ENCODE measurements around the gene YRDC. TPM values are rescaled to one million over a fixed set of nuclear protein-coding genes. Genes with fewer than 3 reads are reported as not detected.

The YRDC gene, protein sequence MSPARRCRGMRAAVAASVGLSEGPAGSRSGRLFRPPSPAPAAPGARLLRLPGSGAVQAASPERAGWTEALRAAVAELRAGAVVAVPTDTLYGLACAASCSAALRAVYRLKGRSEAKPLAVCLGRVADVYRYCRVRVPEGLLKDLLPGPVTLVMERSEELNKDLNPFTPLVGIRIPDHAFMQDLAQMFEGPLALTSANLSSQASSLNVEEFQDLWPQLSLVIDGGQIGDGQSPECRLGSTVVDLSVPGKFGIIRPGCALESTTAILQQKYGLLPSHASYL
- total RNA-seq: 100 to 1,000 TPM; 178 to 187 (median 178) TPM

DNA sequence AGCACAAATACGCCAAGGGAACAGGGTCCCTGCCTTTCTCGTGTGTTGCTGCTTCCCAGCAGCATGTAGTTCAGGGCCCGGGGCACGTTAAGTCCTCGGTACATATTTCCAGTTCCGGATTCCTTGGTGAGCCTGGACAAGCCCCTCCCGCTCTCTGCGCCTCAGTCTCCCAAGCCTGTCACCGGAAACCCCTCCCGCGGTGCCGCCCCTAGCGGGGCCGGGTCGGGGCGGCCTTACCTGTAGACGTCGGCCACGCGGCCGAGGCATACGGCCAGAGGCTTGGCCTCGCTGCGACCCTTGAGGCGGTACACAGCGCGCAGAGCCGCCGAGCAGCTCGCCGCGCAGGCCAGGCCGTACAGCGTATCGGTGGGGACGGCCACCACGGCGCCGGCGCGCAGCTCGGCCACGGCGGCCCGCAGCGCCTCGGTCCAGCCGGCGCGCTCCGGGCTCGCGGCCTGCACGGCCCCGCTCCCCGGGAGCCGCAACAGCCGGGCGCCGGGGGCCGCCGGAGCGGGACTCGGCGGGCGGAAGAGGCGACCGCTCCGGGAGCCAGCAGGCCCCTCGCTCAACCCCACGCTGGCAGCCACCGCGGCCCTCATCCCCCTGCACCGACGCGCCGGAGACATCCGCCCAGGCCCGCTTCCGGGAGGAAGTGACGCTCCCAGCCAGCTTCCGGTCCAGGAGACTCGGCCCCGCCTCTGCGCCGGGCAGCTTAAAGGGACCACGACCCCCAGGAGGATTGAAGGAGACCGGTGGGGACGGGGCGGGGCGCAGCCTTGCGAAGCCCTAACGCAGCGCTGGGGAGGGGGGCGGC, at the start of gene YRDC, which contains the start of gene C1orf122:
YRDC (minus strand) TSS at position 654 of the 814 bp plus-strand sequence; CDS start at position 626, 28 bp downstream.
C1orf122 (plus strand) TSS at position 236 of the 814 bp plus-strand sequence. CDS start 615 bp downstream, outside the sequence.
- Mint-ChIP-seq H3K4me1 (ENCODE audit: low read depth) (peaks cover 31% of the 10 kb centered on the region), H3K9me3 (no peaks in the 10 kb centered on the region), H3K4me3 (peak within 1 kb of the TSS; percentile 95), H3K36me3 (ENCODE audit: insufficient read depth) (peaks cover 24% of the 10 kb centered on the region), H3K27me3 (ENCODE audit: low read depth) (no peaks in the 10 kb centered on the region)
- ATAC-seq: peak; percentile 95 to 96
- peak; percentile 90 for DNase-seq

DNA sequence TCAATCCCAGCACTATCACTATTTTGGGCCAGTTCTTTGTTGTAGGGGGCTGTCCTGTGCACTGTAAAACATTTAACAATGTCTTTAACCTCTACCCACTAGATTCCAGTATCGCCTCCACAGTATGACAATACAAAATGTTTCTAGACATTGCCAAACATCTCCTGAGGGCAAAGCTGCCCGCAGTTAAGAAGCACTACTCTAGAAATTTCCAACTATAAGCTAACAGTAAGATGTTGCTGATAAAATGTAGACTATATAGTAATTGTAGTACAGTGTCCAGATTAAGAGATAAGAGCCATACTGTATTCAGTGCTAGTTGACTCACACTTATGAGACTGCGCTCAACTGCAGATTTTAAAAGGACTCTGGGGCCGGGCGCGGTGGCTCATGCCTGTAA, 46.4 kb upstream of the YRDC start:
- ATAC-seq: no peak
- peaks cover 26% of the 10 kb centered on the region for H3K36me3 Mint-ChIP-seq (ENCODE audit: insufficient read depth)
- H3K4me3 Mint-ChIP-seq: no peak overlapping the region
- H3K4me1 Mint-ChIP-seq (ENCODE audit: low read depth): peaks cover 49% of the 10 kb centered on the region
- no peaks in the 10 kb centered on the region for H3K9me3 Mint-ChIP-seq
- no peaks in the 10 kb centered on the region for H3K27me3 Mint-ChIP-seq (ENCODE audit: low read depth)
- DNase-seq: no peak

DNA sequence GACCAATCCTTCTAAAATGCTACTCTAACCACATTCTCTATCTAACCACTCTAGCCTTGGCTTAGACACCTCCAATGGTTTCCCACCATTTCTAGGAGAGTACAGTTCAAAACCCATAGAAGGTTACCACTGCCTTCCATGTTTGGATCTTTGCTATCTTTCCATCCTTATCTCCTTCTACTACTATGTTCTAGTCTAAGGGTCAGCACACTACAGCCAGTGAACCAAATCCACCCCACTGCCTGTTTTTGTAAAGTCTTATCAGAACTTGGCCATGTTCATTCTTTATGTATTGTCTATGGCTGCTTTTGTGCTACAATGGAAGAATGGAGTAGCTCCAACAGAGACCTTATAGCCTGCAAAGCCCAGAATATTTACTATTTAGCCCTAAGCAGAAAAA, 45.1 kb upstream of the YRDC start:
- DNase-seq (no peak), ATAC-seq (no peak)
- Mint-ChIP-seq H3K4me3 (peak overlapping the region; percentile 45), H3K9me3 (no peaks in the 10 kb centered on the region), H3K4me1 (ENCODE audit: low read depth) (peaks cover 51% of the 10 kb centered on the region), H3K27me3 (ENCODE audit: low read depth) (no peaks in the 10 kb centered on the region), H3K36me3 (ENCODE audit: insufficient read depth) (peaks cover 31% of the 10 kb centered on the region)

DNA sequence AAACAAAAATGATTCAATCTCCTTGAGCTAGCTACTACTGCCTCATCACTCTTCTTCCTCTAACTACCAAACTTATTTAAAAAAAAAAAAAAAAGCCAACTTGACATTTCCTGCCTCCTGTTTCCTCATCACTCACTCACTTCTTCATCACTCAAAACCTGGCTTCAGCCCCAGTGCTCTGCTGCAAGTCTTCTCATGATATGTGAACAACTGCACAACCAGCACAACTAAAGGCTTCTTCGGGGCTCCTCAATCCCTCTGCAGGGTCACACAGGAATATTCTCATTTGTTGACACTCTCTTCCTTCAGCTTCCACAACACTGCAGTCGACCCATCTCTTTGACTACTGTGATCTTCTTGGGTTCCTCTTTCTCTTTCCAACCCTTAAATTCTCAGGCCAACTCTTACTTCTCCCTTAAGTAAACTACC, 43.8 kb upstream of the YRDC start:
- Mint-ChIP-seq H3K4me1 (ENCODE audit: low read depth) (peaks cover 48% of the 10 kb centered on the region), H3K4me3 (no peak overlapping the region), H3K27me3 (ENCODE audit: low read depth) (no peaks in the 10 kb centered on the region), H3K36me3 (ENCODE audit: insufficient read depth) (peaks cover 24% of the 10 kb centered on the region), H3K9me3 (no peaks in the 10 kb centered on the region)
- DNase-seq: no peak
- ATAC-seq: no peak

DNA sequence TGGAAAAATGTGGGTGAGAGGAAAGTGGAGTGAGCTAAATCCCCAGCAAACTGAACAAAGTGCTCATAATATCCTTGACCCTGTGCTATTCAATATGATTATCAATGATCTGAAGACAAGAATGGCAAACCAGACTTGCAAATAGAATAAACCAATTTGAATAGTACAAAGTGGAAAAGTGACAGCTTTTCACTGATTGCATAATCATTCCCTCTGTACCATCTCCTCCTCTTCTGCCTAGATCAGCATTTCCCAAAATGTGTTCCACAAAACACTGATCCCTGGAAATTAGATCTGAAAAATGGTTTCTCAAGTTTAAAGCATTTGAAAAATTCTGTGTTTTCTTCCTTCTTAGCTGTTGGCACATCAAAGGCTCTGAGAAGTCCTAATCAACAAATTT, 43.3 kb upstream of the YRDC start:
- ATAC-seq: no peak
- peaks cover 50% of the 10 kb centered on the region for H3K4me1 Mint-ChIP-seq (ENCODE audit: low read depth)
- no peaks in the 10 kb centered on the region for H3K27me3 Mint-ChIP-seq (ENCODE audit: low read depth)
- H3K36me3 Mint-ChIP-seq (ENCODE audit: insufficient read depth): peaks cover 24% of the 10 kb centered on the region
- no peak for DNase-seq
- H3K9me3 Mint-ChIP-seq: no peaks in the 10 kb centered on the region
- H3K4me3 Mint-ChIP-seq: no peak overlapping the region

DNA sequence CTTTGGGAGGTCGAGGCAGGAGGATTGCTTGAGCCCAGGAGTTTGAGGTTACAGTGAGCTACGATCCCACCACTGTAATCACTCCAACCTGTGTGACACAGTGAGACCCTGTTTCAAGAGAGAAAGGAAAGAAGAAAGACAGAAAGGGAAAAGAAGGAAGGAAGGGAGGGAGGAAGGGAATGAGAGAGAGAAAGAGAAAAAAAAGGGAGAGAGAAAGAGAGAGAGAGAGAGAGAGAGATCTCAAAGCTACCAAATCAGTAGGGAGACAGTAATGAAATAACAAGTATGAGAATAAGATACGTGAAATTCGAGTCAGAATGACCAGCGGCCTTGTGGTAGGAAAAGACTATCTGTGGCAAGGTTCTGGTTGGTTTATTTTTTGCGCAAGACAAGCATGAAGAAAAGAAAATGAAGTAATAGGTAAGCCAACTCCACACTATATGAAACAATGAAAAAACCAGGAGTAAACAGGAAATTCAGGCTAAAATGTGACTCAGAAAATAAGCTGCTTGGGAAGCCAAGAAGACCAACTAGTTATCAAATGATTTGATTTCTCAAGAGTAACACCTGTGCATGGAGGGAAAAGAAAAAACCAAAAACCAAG, 42.4 kb upstream of the YRDC start:
- H3K27me3 Mint-ChIP-seq (ENCODE audit: low read depth): no peaks in the 10 kb centered on the region
- no peak for DNase-seq
- no peak for ATAC-seq
- H3K4me3 Mint-ChIP-seq: no peak overlapping the region
- peaks cover 51% of the 10 kb centered on the region for H3K4me1 Mint-ChIP-seq (ENCODE audit: low read depth)
- peaks cover 25% of the 10 kb centered on the region for H3K36me3 Mint-ChIP-seq (ENCODE audit: insufficient read depth)
- no peaks in the 10 kb centered on the region for H3K9me3 Mint-ChIP-seq

DNA sequence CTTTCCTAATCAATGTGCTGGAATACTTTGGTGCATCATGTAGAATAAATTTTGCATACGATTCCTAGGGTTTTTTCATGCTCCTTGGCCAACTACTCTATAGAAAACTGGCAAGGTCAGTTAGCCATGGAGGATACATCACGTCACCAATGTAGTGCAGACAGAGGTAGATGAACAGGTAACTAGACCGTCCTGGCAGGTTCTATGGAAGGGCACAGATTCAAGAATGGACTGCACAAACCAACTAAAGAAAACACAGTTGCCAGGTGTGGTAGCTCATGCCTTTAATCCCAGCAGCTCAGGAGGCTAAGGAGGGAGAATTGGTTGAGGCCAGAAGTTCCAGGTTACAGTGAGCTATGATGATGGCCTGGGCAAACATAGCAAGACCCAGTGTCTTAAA, 41.5 kb upstream of the YRDC start:
- no peaks in the 10 kb centered on the region for H3K9me3 Mint-ChIP-seq
- H3K36me3 Mint-ChIP-seq (ENCODE audit: insufficient read depth): peaks cover 31% of the 10 kb centered on the region
- no peak for DNase-seq
- H3K27me3 Mint-ChIP-seq (ENCODE audit: low read depth): no peaks in the 10 kb centered on the region
- H3K4me3 Mint-ChIP-seq: no peak overlapping the region
- H3K4me1 Mint-ChIP-seq (ENCODE audit: low read depth): peaks cover 52% of the 10 kb centered on the region
- ATAC-seq: no peak

DNA sequence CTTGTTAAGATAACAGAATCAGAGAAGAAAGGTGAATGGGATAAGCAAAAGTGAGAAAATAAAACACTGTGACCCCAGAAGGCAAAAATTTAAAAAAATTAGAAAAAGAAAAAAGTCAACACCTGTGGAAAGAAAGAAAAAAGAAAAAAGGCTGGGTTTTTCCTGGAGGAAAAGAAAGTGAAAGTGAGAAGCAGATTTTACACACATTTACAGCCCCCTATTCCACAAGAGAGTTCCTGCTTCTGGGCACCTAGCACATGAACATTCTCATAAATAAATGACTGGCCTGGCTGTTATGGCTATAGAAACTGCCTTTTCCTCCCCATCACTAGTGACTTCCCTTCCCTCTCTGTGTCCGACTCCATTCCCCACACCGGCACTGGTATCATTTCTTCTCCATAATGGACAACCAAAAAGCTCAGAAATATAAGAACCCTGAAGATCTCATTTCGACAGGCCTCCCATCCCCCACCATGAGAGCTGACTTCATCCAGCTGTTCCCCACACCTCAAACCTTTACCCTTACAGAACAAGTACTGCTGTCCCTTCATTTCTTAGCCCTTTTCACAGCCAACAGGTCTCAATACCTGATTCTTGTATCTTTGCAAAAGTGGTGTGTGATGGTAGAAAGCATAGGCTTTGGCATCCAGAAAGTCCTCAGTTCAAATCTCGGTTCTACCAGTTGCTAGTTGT, 38.8 kb upstream of the YRDC start:
- ATAC-seq (peak in 1 of 2 donors; percentile 38), DNase-seq (no peak)
- H3K36me3 Mint-ChIP-seq (ENCODE audit: insufficient read depth): peaks cover 26% of the 10 kb centered on the region
- H3K4me3 Mint-ChIP-seq: peak overlapping the region; percentile 19
- peaks cover 41% of the 10 kb centered on the region for H3K4me1 Mint-ChIP-seq (ENCODE audit: low read depth)
- H3K27me3 Mint-ChIP-seq (ENCODE audit: low read depth): no peaks in the 10 kb centered on the region
- no peaks in the 10 kb centered on the region for H3K9me3 Mint-ChIP-seq

DNA sequence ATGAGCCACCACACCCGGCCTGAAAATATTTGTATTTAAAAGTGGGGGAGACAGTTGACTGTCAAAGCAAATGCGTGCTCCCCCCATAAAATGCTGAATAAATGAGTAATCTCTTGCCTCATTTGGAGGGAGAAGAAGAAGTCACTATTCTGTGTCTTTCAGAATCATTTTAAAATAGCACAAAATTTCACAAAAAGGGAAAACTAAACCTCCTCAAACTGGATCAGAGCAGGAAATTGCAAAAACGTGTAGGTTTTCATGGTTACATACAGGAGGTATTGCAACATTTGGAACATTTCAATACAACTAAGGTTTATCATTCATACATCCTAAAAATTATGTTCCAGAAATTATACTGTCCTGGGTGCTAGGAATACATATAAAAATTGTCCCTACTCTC, 37.8 kb upstream of the YRDC start:
- Mint-ChIP-seq H3K27me3 (ENCODE audit: low read depth) (no peaks in the 10 kb centered on the region), H3K36me3 (ENCODE audit: insufficient read depth) (peaks cover 26% of the 10 kb centered on the region)
- DNase-seq: no peak

DNA sequence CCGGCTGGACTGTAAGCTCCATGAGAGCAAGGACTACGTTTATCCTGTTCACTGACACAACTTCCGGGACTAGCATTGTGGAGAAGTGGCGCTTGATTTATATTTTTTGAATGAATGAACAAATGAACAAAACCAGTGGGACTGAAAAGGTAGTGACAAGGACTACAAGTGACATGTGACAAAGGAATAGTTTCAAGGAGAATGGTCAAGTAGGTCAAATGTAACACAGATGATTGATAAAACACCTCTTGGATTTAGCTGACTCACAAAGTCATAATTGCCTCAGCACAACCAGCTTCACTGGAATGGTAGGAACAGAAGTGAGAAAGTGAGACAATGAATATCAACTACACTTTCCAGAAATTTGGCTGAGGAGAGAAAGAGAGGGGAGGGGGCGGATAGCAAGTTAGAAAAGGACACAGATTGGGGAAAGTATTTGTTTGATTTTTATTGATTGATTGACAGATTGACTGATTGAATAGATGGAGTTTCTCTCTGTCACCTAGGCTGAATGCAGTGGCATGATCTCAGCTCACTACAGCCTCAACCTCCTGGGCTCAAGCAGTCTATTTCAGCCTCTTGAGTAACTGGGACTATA, 37.1 kb upstream of the YRDC start:
- ATAC-seq (no peak), DNase-seq (no peak)
- Mint-ChIP-seq H3K36me3 (ENCODE audit: insufficient read depth) (peaks cover 26% of the 10 kb centered on the region), H3K4me1 (ENCODE audit: low read depth) (peaks cover 41% of the 10 kb centered on the region), H3K9me3 (no peaks in the 10 kb centered on the region), H3K27me3 (ENCODE audit: low read depth) (no peaks in the 10 kb centered on the region), H3K4me3 (no peak overlapping the region)

More for the DNA sequence above, 37.8 kb upstream of the YRDC start:
- Mint-ChIP-seq H3K4me3 (no peak overlapping the region), H3K9me3 (no peaks in the 10 kb centered on the region), H3K4me1 (ENCODE audit: low read depth) (peaks cover 41% of the 10 kb centered on the region)
- no peak for ATAC-seq

DNA sequence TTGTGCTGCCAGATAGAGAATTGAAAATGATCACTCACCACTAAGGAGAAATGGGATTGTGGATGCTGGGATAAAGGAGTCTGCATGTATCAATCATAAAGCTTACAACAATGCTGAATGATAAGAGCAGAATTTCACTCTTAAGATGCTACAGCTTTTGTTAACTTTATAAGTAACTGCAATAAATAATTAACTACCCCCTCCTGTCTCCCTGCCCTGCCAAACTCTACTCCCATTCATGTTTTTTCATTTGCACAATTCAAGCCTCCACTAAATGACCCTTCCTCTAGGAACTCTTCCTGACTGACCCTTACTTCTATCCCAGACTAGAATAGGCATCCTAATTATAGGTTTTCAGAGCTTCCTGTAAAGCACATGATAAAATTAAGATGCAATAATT, 36.5 kb upstream of the YRDC start:
- H3K9me3 Mint-ChIP-seq: no peaks in the 10 kb centered on the region
- no peak overlapping the region for H3K4me3 Mint-ChIP-seq
- no peak for DNase-seq
- peaks cover 30% of the 10 kb centered on the region for H3K36me3 Mint-ChIP-seq (ENCODE audit: insufficient read depth)
- no peak for ATAC-seq
- H3K27me3 Mint-ChIP-seq (ENCODE audit: low read depth): no peaks in the 10 kb centered on the region
- peaks cover 39% of the 10 kb centered on the region for H3K4me1 Mint-ChIP-seq (ENCODE audit: low read depth)

DNA sequence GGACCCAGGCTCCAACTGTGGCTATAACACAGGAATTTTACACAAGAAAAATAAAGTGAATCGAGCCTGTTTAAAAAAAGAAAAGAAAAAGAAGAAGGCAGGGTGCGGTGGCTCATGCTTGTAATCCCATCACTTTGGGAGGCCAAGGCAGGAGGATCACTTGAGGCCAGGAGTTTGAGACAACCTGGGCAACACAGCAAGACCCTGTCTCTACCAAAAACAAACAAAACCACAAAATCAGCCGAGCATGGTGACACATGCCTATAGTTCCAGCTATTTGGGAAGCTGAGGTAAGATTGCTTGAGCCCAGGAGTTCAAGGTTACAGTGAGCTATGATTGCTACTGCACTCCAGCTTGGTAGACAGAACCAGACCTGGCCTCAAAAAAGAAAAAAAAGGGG, 33.6 kb upstream of the YRDC start:
- Mint-ChIP-seq H3K4me1 (ENCODE audit: low read depth) (peaks cover 21% of the 10 kb centered on the region), H3K4me3 (no peak overlapping the region), H3K9me3 (no peaks in the 10 kb centered on the region), H3K27me3 (ENCODE audit: low read depth) (no peaks in the 10 kb centered on the region), H3K36me3 (ENCODE audit: insufficient read depth) (peaks cover 32% of the 10 kb centered on the region)
- ATAC-seq (no peak), DNase-seq (no peak)

DNA sequence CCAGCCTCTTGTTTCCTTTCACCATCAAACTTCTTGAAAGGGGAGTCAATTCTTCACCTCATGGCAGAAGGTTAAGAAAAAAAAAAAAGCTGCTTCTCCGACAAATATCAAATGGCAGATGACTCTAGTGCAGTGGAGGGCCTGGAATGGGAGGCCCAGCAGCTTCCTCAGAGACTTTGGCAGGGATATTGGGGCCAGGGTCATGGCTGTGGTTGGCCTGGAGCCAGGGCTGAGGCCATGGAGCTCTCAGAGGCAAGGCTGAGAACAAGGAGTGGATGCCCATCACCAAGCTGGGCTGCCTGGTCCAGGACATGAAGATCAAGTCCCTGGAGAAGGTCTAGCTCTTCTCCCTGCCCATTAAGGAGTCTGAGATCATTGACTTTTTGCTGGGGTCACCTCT, 32.7 kb upstream of the YRDC start:
- Mint-ChIP-seq H3K4me3 (no peak overlapping the region), H3K36me3 (ENCODE audit: insufficient read depth) (peaks cover 35% of the 10 kb centered on the region), H3K27me3 (ENCODE audit: low read depth) (no peaks in the 10 kb centered on the region), H3K9me3 (no peaks in the 10 kb centered on the region), H3K4me1 (ENCODE audit: low read depth) (peaks cover 16% of the 10 kb centered on the region)
- DNase-seq: no peak
- no peak for ATAC-seq

DNA sequence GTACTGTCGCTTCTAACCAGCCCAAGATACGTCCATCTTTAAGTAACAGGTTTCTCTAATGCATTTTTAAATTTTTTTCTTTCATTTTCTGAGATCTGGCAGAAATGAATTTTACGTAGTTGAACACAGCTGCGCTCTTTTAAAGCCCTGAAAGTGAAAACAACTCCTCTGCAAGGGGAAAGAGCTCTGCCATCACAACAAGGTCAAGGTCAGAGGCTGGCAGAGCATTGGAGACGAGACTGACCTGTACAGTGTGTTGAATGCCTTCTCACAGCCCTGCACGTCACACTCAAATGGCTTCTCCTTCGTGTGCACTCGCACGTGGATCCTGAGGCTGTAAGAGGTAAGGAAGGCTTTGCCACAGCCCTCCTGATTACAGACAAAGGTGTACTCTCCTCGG, 31.7 kb upstream of the YRDC start:
- Mint-ChIP-seq H3K27me3 (ENCODE audit: low read depth) (no peaks in the 10 kb centered on the region), H3K36me3 (ENCODE audit: insufficient read depth) (peaks cover 35% of the 10 kb centered on the region), H3K4me3 (no peak overlapping the region), H3K9me3 (no peaks in the 10 kb centered on the region), H3K4me1 (ENCODE audit: low read depth) (peaks cover 7% of the 10 kb centered on the region)
- no peak for DNase-seq
- no peak for ATAC-seq

All from activated T-cell treated with anti-CD3 and anti-CD28 coated beads, Interleukin-2, amount 50 U/mL, for 4 hours (primary cell).